Omental fat pad (tissue), 4 donors: ENCODE results near the gene ADSS2. TPM values are rescaled to one million over a fixed set of nuclear protein-coding genes. Genes with fewer than 3 reads are reported as not detected.
A peak's percentile ranks its signal among the peaks of the same experiment; 100 is the strongest.

Experiments
- ATAC-seq: fragments of 150-250 bp; one replicate; pipeline ENCODE4 v1.9.1; 2016; ENCODE audit warnings: mild to moderate bottlenecking, moderate library complexity; ENCODE audit not compliant: low FRiP score
- DNase-seq: peaks from one replicate; pipeline ENCODE4 v3.0.0-alpha.2; 2019; ENCODE audit warnings: low spot score
- total RNA-seq, 4 donors: library from RNA; depleted of rRNA; stranded (reverse); fragments of >200 nt; gene quantifications; one replicate each; pipeline ENCODE4 v1.1.0, GENCODE V29; 2016
- TF ChIP-seq, protein P1 (sequence below), 3 donors: fragments of 450-650 bp; IDR thresholded peaks; one replicate each; pipeline ENCODE4 v1.5.1; 2016 to 2017; ENCODE audit warnings: antibody characterized with exemption in 3 of 3, mild to moderate bottlenecking in 3 of 3, moderate library complexity in 2 of 3

ADSS2 gene
- total RNA-seq, 4 donors from 2014 or later: 21.3 to 41.4 (median 32.4) TPM

DNA sequence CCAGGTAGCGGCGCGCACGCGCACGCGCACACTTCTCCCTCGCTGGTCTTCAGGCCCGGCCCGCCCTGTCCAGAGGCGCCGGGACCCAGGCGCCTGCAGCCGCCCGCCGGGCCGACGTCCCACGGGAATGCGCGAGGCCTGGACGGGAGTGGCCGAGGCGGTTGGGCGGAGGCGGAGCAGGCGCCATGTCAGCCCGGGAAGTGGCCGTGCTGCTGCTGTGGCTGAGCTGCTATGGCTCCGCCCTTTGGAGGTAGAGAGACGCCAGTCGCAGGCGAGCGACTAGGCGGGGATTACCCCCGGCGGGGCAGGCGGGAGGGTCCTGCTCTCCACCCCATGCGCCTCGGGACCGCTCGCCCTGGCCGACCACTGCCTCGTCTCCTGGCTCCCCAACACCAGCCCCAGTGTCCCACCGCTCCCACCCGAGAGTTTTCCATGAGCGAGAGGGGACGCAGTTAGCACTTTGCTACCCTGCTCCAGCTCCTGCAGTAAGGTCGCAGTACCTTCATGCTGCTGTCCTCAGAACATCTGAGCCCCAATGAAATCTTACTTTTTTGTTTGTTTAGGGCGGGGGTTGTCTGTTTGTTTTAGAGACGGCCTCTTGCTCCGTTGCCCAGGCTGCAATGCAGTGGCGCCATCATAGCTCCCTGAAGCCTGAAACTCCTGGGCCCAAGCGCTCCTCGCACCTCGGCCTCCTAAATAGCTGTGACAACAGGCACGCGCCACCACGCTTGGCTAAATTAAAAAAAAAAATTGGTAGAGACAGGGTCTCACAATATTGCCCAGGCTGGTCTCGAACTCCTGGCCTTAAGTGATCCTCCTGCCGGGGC, 9.7 kb upstream of the ADSS2 start, which contains the start of gene CATSPERE:
TSS of gene CATSPERE (plus strand) at position 29 of the 827 bp plus-strand sequence. CDS start at position 186, 157 bp downstream.
- DNase-seq (peak; percentile 48), ATAC-seq (peak; percentile 99)
- TF ChIP-seq, protein P1, sequence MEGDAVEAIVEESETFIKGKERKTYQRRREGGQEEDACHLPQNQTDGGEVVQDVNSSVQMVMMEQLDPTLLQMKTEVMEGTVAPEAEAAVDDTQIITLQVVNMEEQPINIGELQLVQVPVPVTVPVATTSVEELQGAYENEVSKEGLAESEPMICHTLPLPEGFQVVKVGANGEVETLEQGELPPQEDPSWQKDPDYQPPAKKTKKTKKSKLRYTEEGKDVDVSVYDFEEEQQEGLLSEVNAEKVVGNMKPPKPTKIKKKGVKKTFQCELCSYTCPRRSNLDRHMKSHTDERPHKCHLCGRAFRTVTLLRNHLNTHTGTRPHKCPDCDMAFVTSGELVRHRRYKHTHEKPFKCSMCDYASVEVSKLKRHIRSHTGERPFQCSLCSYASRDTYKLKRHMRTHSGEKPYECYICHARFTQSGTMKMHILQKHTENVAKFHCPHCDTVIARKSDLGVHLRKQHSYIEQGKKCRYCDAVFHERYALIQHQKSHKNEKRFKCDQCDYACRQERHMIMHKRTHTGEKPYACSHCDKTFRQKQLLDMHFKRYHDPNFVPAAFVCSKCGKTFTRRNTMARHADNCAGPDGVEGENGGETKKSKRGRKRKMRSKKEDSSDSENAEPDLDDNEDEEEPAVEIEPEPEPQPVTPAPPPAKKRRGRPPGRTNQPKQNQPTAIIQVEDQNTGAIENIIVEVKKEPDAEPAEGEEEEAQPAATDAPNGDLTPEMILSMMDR (IDR thresholded peaks at IDR 0.05): no peak

DNA sequence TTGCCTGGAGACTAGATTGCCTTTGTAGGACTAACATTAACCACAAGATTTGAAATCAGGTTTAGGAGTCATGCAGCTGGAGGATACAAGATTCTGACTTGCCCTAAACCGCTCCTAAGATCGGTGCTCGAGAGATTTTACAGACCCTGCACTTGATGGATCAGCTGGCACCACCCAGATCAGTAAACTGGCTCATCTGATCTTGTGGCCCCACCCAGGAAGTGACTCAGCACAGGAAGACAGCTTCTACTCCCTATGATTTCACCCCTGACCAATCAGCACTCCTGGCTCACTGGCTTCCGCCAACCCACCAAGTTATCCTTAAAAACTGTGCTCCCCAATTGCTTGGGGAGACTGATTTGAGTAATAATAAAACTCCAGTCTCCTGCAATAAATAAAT, 8.5 kb upstream of the ADSS2 start:
- TF ChIP-seq, protein P1 (IDR thresholded peaks at IDR 0.05): no peak
- DNase-seq (no peak), ATAC-seq (no peak)

DNA sequence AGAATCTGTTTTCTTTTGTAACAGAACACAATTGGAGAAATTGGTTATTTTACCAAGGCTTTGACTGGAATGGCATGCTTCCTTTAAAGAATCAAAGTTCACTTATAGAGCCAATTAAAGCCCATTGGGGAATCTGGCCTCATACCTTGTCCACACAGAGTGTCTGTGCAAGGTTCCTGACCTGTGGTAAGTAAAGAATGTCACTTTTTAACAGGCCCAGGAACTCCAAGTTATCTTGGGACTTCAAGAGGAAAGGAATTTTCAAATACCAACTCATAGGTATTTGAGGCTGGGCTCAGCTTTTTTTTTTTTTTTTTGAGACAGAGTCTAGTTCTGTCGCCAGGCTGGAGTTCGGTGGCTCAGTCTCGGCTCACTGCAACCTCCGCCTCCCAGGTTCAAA, 7.1 kb upstream of the ADSS2 start:
- DNase-seq (no peak), ATAC-seq (no peak)
- TF ChIP-seq, protein P1 (IDR thresholded peaks at IDR 0.05): no peak

DNA sequence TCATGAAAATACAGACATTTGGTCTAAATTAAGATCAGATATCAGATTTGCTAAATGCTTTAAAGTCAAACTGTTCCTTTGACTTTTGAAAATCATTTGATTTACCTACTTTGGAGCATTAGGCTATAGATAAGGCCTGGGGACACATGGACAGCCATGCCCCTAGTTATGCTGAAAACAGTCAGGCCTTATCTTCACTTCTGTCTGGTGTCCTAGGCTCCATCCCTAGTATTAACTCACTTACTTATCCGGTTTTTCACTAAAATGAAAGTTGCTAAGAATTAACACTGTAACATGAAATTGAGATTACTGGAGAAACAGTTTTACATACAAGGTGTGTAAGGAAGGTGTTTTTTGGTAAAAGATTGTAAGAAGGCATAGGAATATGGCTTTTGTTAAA, 4.9 kb upstream of the ADSS2 start:
- DNase-seq: no peak
- ATAC-seq: no peak

DNA sequence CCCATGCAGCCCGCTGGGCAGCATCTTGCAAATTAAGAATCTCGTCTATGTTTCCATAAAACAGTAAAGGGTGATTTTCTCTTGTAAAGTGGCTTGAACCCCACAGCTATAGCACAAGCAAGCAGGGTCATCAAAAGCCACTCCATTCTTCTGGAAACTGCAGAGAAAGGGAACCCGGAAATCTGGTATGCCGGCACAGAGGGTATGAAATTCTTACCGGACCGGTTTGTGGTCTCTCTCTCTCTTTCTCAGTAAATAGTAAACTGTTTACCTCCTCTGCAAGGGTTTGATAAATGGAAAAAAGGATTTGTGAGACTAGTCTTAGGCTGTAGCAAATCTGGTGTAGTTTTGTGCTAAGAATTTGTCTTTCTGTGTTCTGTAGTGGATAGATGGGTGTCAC, 2.7 kb upstream of the ADSS2 start:
- no peak for DNase-seq
- TF ChIP-seq, protein P1 (IDR thresholded peaks at IDR 0.05): no peak

More for the DNA sequence above, 4.9 kb upstream of the ADSS2 start:
- TF ChIP-seq, protein P1 (IDR thresholded peaks at IDR 0.05): no peak

GRCh38 chr1:244451951-244452795, 464 bp upstream of the ADSS2 start:
- peak; percentile 88 for DNase-seq
- TF ChIP-seq, protein P1 (IDR thresholded peaks at IDR 0.05): no peak
- peak; percentile 99 for ATAC-seq

More for the DNA sequence above, 2.7 kb upstream of the ADSS2 start:
- no peak for ATAC-seq
